HCT116 (cell line): ENCODE measurements around the gene PBX3. TPM values are rescaled to one million over a fixed set of nuclear protein-coding genes. Genes with fewer than 3 reads are reported as not detected.

Experiments used
- ATAC-seq: fragments of 200-7000 bp; cut with Tn5 transposase; 2 replicates; pipeline ENCODE4 v1.9.1; 2020; ENCODE audit warnings: mild to moderate bottlenecking, moderate library complexity
- BruUV-seq: library from RNA; stranded (reverse); fragments of 400-500 nt; replicated peaks from 2 replicates; lab custom pipeline; 2021; lab: Mats Ljungman, UMichigan
- CTCF ChIA-PET: fragments of 300-600 bp; sonication (Branson Sonifier 250); formaldehyde crosslinking; loops from one replicate; lab custom pipeline; 2021; ENCODE audit warnings: antibody characterized with exemption; lab: Charles Lee
- POLR2A ChIA-PET: fragments of 300-600, 350-600 bp; sonication (Branson Sonifier 250); formaldehyde crosslinking; loops from one replicate; lab custom pipeline; 2021; ENCODE audit warnings: antibody characterized with exemption; lab: Charles Lee
- RAD21 ChIA-PET, 2 experiments: fragments of 300-600 bp; sonication (Branson Sonifier 250); formaldehyde crosslinking; loops; one replicate each; lab custom pipeline; 2023; ENCODE audit warnings: low total read pairs in 2 of 2; ENCODE audit not compliant: uncharacterized antibody in 2 of 2, unreplicated experiment in 2 of 2, low non-redundant PET in 1 of 2; lab: Charles Lee
- DNase-seq: peaks from one replicate; pipeline ENCODE4 v3.0.0-alpha.2; 2010; ENCODE audit warnings: low read depth, low spot score
- H2AFZ ChIP-seq: fragments of 200-600 bp; shearing (Covaris generic), sonication (generic); 2 replicates; pipeline ENCODE4 v1.6.1; 2017; ENCODE audit warnings: low read depth, mixed run types, mixed read lengths, antibody characterized with exemption, low read length; ENCODE audit not compliant: poor library complexity, severe bottlenecking
- H3K27ac ChIP-seq: 2 replicates; pipeline ENCODE4 v1.5.1; 2012; ENCODE audit warnings: low read depth, low read length
- H3K27me3 ChIP-seq: fragments of 200-600 bp; sonication (generic); 2 replicates; pipeline ENCODE4 v1.6.1; 2016; ENCODE audit warnings: mixed run types, low read length, mixed read lengths; ENCODE audit not compliant: insufficient read depth
- H3K36me3 ChIP-seq, 2 experiments: fragments of 200-500 bp in 1 of 2; fragments of 200-600 bp in 1 of 2; sonication (Bioruptor generic) in 1 of 2; sonication (generic) in 1 of 2; 2 replicates each; pipeline versions ENCODE4 v1.5.1 to v1.6.1; 2014 to 2016; ENCODE audit warnings: low read length in 2 of 2, inconsistent platforms in 1 of 2, mixed read lengths in 1 of 2, mixed run types in 1 of 2; ENCODE audit not compliant: insufficient read depth in 2 of 2, control insufficient read depth in 1 of 2
- H3K4me1 ChIP-seq, 2 experiments: fragments of 200-600 bp in 1 of 2; sonication (generic) in 1 of 2; 2 replicates each; pipeline versions ENCODE4 v1.5.1 to v1.6.1; 2012 to 2017; ENCODE audit warnings: low read length in 2 of 2, inconsistent platforms in 1 of 2, mild to moderate bottlenecking in 1 of 2, mixed read lengths in 1 of 2, mixed run types in 1 of 2, moderate library complexity in 1 of 2; ENCODE audit not compliant: insufficient read depth in 2 of 2, control insufficient read depth in 1 of 2
- H3K4me2 ChIP-seq: fragments of 200-600 bp; sonication (generic); 2 replicates; pipeline ENCODE4 v1.6.1; 2017; ENCODE audit warnings: mixed run types, low read length, mixed read lengths
- H3K4me3 ChIP-seq, 2 experiments: fragments of 200-600 bp in 1 of 2; sonication (generic) in 1 of 2; replicated peaks in 1 of 2; 2 replicates each; pipeline ENCODE4 v1.5.1; 2011 to 2016; ENCODE audit warnings: low read length in 2 of 2, control low read depth in 1 of 2, low read depth in 1 of 2, mild to moderate bottlenecking in 1 of 2, mixed read lengths in 1 of 2, mixed run types in 1 of 2
- H3K79me2 ChIP-seq: fragments of 200-600 bp; sonication (generic); 2 replicates; pipeline ENCODE4 v1.6.1; 2017; ENCODE audit warnings: mild to moderate bottlenecking, mixed run types, low read length, moderate library complexity, mixed read lengths; ENCODE audit not compliant: insufficient read depth
- H3K9ac ChIP-seq: fragments of 200-600 bp; sonication (generic); 2 replicates; pipeline ENCODE4 v1.6.1; 2016; ENCODE audit warnings: low read length, mixed read lengths
- H3K9me2 ChIP-seq: fragments of 200-600 bp; sonication (generic), shearing (Covaris generic); 2 replicates; pipeline ENCODE4 v1.6.1; 2017; ENCODE audit warnings: mixed run types, mild to moderate bottlenecking, moderate library complexity; ENCODE audit not compliant: insufficient read depth
- H3K9me3 ChIP-seq, 2 experiments: fragments of 200-500 bp in 1 of 2; fragments of 200-600 bp in 1 of 2; sonication (Bioruptor generic) in 1 of 2; sonication (generic) in 1 of 2; 2 replicates each; pipeline ENCODE4 v1.6.1; 2014 to 2017; ENCODE audit warnings: low read length in 2 of 2, mixed read lengths in 2 of 2, inconsistent platforms in 1 of 2, low read depth in 1 of 2, mild to moderate bottlenecking in 1 of 2, mixed run types in 1 of 2, moderate library complexity in 1 of 2; ENCODE audit not compliant: control insufficient read depth in 1 of 2, insufficient read depth in 1 of 2
- H4K20me1 ChIP-seq: fragments of 200-600 bp; sonication (generic), shearing (Covaris generic); 2 replicates; pipeline ENCODE4 v1.6.1; 2017; ENCODE audit warnings: mixed run types, mild to moderate bottlenecking, moderate library complexity; ENCODE audit not compliant: insufficient read depth
- CEBPB ChIP-seq: IDR thresholded peaks from 2 replicates; pipeline ENCODE4 v1.6.1; 2012; ENCODE audit warnings: low read depth
- EGR1 ChIP-seq: IDR thresholded peaks from 2 replicates; pipeline ENCODE4 v1.6.1; 2012; ENCODE audit warnings: low read depth
- ELF1 ChIP-seq: IDR thresholded peaks from 2 replicates; pipeline ENCODE4 v1.6.1; 2012; ENCODE audit warnings: low read depth, borderline replicate concordance
- EZH2 ChIP-seq: fragments of 200-600 bp; sonication (generic); IDR thresholded peaks from 2 replicates; pipeline ENCODE4 v1.6.1; 2017; ENCODE audit warnings: antibody characterized with exemption, mixed run types
- POLR2A ChIP-seq: IDR thresholded peaks from 2 replicates; pipeline ENCODE4 v1.7.0; 2011; ENCODE audit warnings: borderline replicate concordance; ENCODE audit not compliant: insufficient read depth, insufficient read length; ENCODE audit errors: extremely low read depth
- RAD21 ChIP-seq: IDR thresholded peaks from 2 replicates; pipeline ENCODE4 v1.6.1; 2012; ENCODE audit warnings: low read depth, mild to moderate bottlenecking
- SRF ChIP-seq: IDR thresholded peaks from 2 replicates; pipeline ENCODE4 v1.6.1; 2012; ENCODE audit warnings: low read depth
- YY1 ChIP-seq: IDR thresholded peaks from 2 replicates; pipeline ENCODE4 v1.6.1; 2011; ENCODE audit warnings: low read length, low read depth, moderate library complexity, mild to moderate bottlenecking; ENCODE audit not compliant: insufficient replicate concordance; ENCODE audit errors: extremely low read depth
- ZBTB33 ChIP-seq: IDR thresholded peaks from 2 replicates; pipeline ENCODE4 v1.6.1; 2011; ENCODE audit warnings: mild to moderate bottlenecking, low read length, moderate library complexity; ENCODE audit not compliant: insufficient replicate concordance; ENCODE audit errors: extremely low read depth
- ZNF274 ChIP-seq: fragments of 200-500 bp; sonication (Bioruptor generic); IDR thresholded peaks from 2 replicates; pipeline ENCODE4 v1.6.1; 2014; ENCODE audit warnings: mild to moderate bottlenecking, low read depth, low read length, inconsistent platforms
- intact Hi-C: fragments of 100-400 bp; cut with micrococcal nuclease; formaldehyde crosslinking; loops from 2 replicates; pipeline ENCODE4 v1.10.0; 2022
- total RNA-seq: library from RNA; stranded (reverse); gene quantifications from one replicate; pipeline ENCODE4 v1.2.1, GENCODE V29; 2021; ENCODE audit not compliant: unreplicated experiment

Gene PBX3
- total RNA-seq, 1 experiment from 2014 or later = 13.5 TPM

GRCh38 chr9:125979383-125979782 lies 232.2 kb downstream of the PBX3 start:
- no peak overlapping the region for H2AFZ ChIP-seq
- H3K79me2 ChIP-seq = no peaks in the 10 kb centered on the region
- TF ChIP-seq YY1 (no peak), POLR2A (no peak), SRF (no peak), CEBPB (no peak), EZH2 (no peak), ELF1 (no peak), RAD21 (no peak), ZNF274 (no peak), EGR1 (no peak), ZBTB33 (no peak)
- DNase-seq (no peak), ATAC-seq (no peak)
- H3K4me1 ChIP-seq = no peaks in the 10 kb centered on the region
- CTCF ChIA-PET = no interaction called here
- no peak overlapping the region for H3K4me2 ChIP-seq
- H3K36me3 ChIP-seq = no peaks in the 10 kb centered on the region
- POLR2A ChIA-PET = no interaction called here
- H4K20me1 ChIP-seq = no peaks in the 10 kb centered on the region
- H3K9ac ChIP-seq = no peak overlapping the region
- H3K27me3 ChIP-seq = no peaks in the 10 kb centered on the region
- RAD21 ChIA-PET = no interaction called here
- intact Hi-C loops = no loop called here
- BruUV-seq = no TSS peak
- no peaks in the 10 kb centered on the region for H3K9me2 ChIP-seq
- H3K27ac ChIP-seq = no peak overlapping the region
- H3K4me3 ChIP-seq = no peak overlapping the region
- peaks cover 3 to 5% of the 10 kb centered on the region in 2 experiments; a peak in 1 of 4 replicates for H3K9me3 ChIP-seq
